22Rv1 (cell line): ENCODE data around the gene KCNJ9.

ENCODE experiments used
- CTCF ChIP-seq: fragments of 450-650 bp; IDR thresholded peaks from 2 replicates; pipeline ENCODE4 v1.5.1; 2017; ENCODE audit warnings: mild to moderate bottlenecking
- ZFX ChIP-seq: fragments of 450-650 bp; IDR thresholded peaks from 2 replicates; pipeline ENCODE4 v1.6.1; 2017; ENCODE audit warnings: antibody characterized with exemption, borderline replicate concordance

- TF ChIP-seq CTCF, result no peak
- no peak for TF ChIP-seq ZFX
Observed at GRCh38 chr1:160091666-160092223, 10.4 kb downstream of the KCNJ9 start.
